Measurements from ENCODE around the gene PRR5L. TPM values are rescaled to one million over a fixed set of nuclear protein-coding genes. Genes with fewer than 3 reads are reported as not detected.
A peak's percentile ranks its signal among the peaks of the same experiment; 100 is the strongest.

The PRR5L gene
- polyA plus RNA-seq, 3 donors: 3.5 to 16.0 (median 7.4) TPM

GRCh38 chr11:36507824-36508489 is 211.9 kb downstream of the PRR5L start:
- peaks cover 24% of the 10 kb centered on the region for H3K4me1 Mint-ChIP-seq
- H3K4me1 ChIP-seq (ENCODE audit: control insufficient read depth in 1 of 2, insufficient read depth in 2 of 2, low read length in 2 of 2): peaks cover 20 to 23% of the 10 kb centered on the region in 2 donors
- no peaks in the 10 kb centered on the region for H3K9me3 ChIP-seq (replicated peaks in 1 of 2; ENCODE audit: control insufficient read depth in 1 of 2, insufficient read depth in 1 of 2, low read length in 2 of 2)
- no peak for DNase-seq
- peaks cover 62% of the 10 kb centered on the region for H3K79me2 ChIP-seq (ENCODE audit: insufficient read depth, low read length)
- no peaks in the 10 kb centered on the region for H3K27me3 ChIP-seq (ENCODE audit: control insufficient read depth in 2 of 2, insufficient read depth in 2 of 2, low read length in 2 of 2)
- peaks cover 3 to 28% of the 10 kb centered on the region in 2 donors for H3K36me3 ChIP-seq (replicated peaks in 1 of 2; ENCODE audit: control insufficient read depth in 1 of 2, insufficient read depth in 2 of 2, low read length in 2 of 2)
- peaks cover 0 to 2% (median 0%) of the 10 kb centered on the region in 7 donors for H3K9me3 Mint-ChIP-seq
- H3K27ac Mint-ChIP-seq: peak overlapping the region in 2 of 7 donors; percentile 19 to 68
- intact Hi-C loops (cut with micrococcal nuclease): no loop called here
- H2AFZ ChIP-seq (ENCODE audit: insufficient read depth, low read depth, low read length, poor library complexity, severe bottlenecking): no peak overlapping the region
- WGBS (ENCODE audit: insufficient coverage): no CpG with 5 or more reads among the region's 7 CpGs
- no peak overlapping the region for H3K27ac ChIP-seq (ENCODE audit: low read depth in 1 of 2, low read length in 2 of 2)
- peaks cover 18 to 28% of the 10 kb centered on the region in 2 donors for H3K36me3 Mint-ChIP-seq
- peaks cover 59% of the 10 kb centered on the region for H4K20me1 ChIP-seq (ENCODE audit: insufficient read depth, low read length)
- peak overlapping the region in 1 of 3 experiments; percentile 94 for H3K4me3 ChIP-seq (replicated peaks in 1 of 3; ENCODE audit: low read depth in 2 of 3, low read length in 3 of 3)
- no peak for TF ChIP-seq CTCF (IDR thresholded peaks at IDR 0.05)
- peak overlapping the region; percentile 92 for H3K4me2 ChIP-seq (replicated peaks; ENCODE audit: extremely low read depth, low read length, poor library complexity, severe bottlenecking)
- H3K9ac ChIP-seq (ENCODE audit: insufficient read depth, low read length, poor library complexity, severe bottlenecking): no peak overlapping the region
- no peaks in the 10 kb centered on the region for H3K27me3 Mint-ChIP-seq (ENCODE audit: low read depth in 3 of 3)
- H3K4me3 Mint-ChIP-seq: no peak overlapping the region

GRCh38 chr11:36508743-36509142 is 212.7 kb downstream of the PRR5L start:
- Histone ChIP-seq H3K27ac (ENCODE audit: low read depth in 1 of 2, low read length in 2 of 2) (peak overlapping the region in 1 of 2 donors; percentile 93), H3K36me3 (replicated peaks in 1 of 2; ENCODE audit: control insufficient read depth in 1 of 2, insufficient read depth in 2 of 2, low read length in 2 of 2) (peaks cover 0 to 20% of the 10 kb centered on the region in 2 donors), H3K9me3 (replicated peaks in 1 of 2; ENCODE audit: control insufficient read depth in 1 of 2, insufficient read depth in 1 of 2, low read length in 2 of 2) (peaks cover 0 to under 1% of the 10 kb centered on the region in 2 donors), H2AFZ (ENCODE audit: insufficient read depth, low read depth, low read length, poor library complexity, severe bottlenecking) (peak overlapping the region; percentile 93), H3K4me3 (replicated peaks in 1 of 3; ENCODE audit: low read depth in 2 of 3, low read length in 3 of 3) (peak overlapping the region; percentile 59 to 94 (median 60)), H4K20me1 (ENCODE audit: insufficient read depth, low read length) (peaks cover 51% of the 10 kb centered on the region), H3K79me2 (ENCODE audit: insufficient read depth, low read length) (peaks cover 54% of the 10 kb centered on the region), H3K27me3 (ENCODE audit: control insufficient read depth in 2 of 2, insufficient read depth in 2 of 2, low read length in 2 of 2) (no peaks in the 10 kb centered on the region), H3K4me1 (ENCODE audit: control insufficient read depth in 1 of 2, insufficient read depth in 2 of 2, low read length in 2 of 2) (peaks cover 20 to 23% of the 10 kb centered on the region in 2 donors), H3K4me2 (replicated peaks; ENCODE audit: extremely low read depth, low read length, poor library complexity, severe bottlenecking) (peak overlapping the region; percentile 92), H3K9ac (ENCODE audit: insufficient read depth, low read length, poor library complexity, severe bottlenecking) (peak overlapping the region; percentile 94)
- Mint-ChIP-seq H3K4me1 (peaks cover 24% of the 10 kb centered on the region), H3K36me3 (peaks cover 18 to 23% of the 10 kb centered on the region in 2 donors), H3K4me3 (peak overlapping the region; percentile 97 to 98), H3K27ac (peak overlapping the region in 5 of 7 donors; percentile 50 to 98 (median 95)), H3K9me3 (peaks cover 0 to 7% (median under 1%) of the 10 kb centered on the region in 7 donors), H3K27me3 (ENCODE audit: low read depth in 3 of 3) (no peaks in the 10 kb centered on the region)
- intact Hi-C loops (cut with micrococcal nuclease): no loop called here
- WGBS (ENCODE audit: insufficient coverage): no CpG with 5 or more reads among the region's 3 CpGs
- no peak for DNase-seq
- TF ChIP-seq CTCF (IDR thresholded peaks at IDR 0.05): no peak

Measured in CD14-positive monocyte (primary cell).